MG63 (cell line): ENCODE results near the gene POT1. TPM values are rescaled to one million over a fixed set of nuclear protein-coding genes. Genes with fewer than 3 reads are reported as not detected.

Experiments used
- total RNA-seq: library from RNA; depleted of rRNA; stranded (reverse); fragments of >200 nt; shearing (Covaris generic); gene quantifications from 2 replicates; pipeline ENCODE4 v1.2.3, GENCODE V29; 2014; ENCODE audit warnings: low replicate concordance; rRNA removed

The POT1 gene
- total RNA-seq, 1 experiment from 2014 or later, result 10.5 TPM

Other genes starting within 250 kb of the POT1 start
- gene GPR37, start 164.0 kb downstream of the POT1 start, total RNA-seq, result 0.07 TPM in 1 of 2 replicates, not detected in the other